GM21367 (cell line): ENCODE measurements around the gene KCNMA1.

Source experiments
- ATAC-seq: cut with Tn5 transposase; IDR thresholded peaks from one replicate; pipeline ENCODE4 v1.9.1; 2021; ENCODE audit not compliant: unreplicated experiment

Gene KCNMA1

DNA sequence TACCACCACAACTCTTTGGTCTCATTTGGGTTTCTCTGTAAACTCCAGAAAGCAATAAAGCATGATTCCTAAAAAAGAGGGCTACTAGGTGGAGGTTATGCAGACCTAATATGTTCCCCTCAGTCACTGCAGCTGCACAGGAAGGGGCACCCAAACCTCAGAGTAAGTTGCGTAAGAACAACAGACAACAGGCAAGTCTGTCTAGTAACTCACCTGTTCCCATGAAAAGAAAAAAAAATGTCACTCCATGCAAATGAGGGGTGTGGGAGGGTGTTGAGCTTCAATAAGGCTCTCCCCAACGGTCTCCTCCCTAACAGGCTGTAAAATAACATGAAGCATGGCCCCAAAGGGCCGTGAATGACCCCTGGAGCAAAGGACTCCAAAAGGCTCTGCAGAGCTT, 461.4 kb downstream of the KCNMA1 start:
- ATAC-seq: no peak

GRCh38 chr10:77175631-77176222, 461.9 kb downstream of the KCNMA1 start:
- ATAC-seq: no peak

DNA sequence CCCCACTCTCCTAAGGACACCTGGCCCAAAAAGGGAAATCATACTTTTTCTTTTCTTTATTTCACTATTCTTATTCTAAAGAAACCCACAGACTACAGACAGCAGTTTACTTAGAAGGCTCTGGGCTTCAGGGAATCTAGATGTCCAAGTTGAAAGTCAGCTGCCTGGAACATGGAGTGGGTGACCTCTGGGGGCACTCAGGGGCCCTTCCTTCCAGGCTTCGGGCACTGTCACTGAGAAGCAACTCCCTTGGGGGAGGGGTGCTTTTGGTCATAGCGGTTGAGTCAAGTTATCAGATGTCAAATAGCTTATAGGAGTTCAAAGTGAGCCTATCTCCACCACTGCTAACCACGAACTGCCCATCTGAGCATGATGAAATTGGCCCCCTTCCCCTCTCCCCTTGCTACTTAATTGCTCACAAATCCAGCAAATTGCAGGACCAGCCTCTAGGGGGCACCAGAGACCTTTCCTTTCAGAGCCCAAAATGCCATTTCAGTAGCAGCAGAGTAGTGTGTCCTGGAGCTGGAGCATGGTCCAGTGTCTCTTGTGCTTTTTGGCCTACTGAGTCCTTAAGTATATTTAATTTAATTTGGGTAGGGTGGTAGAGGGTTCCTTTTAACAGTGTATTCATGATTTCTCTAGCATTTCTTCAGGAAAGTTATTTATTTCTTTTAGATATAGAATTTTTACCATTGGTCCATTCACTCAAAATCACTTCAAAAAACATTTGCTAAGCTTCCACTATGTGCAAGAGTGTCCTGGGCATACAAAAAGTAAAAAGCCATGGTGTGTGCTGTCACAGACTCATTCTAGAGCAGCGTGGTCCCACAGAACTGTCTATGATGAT, 463.8 kb downstream of the KCNMA1 start:
- no peak for ATAC-seq

- no peak for ATAC-seq
Observed at GRCh38 chr10:77172086-77172485, 465.5 kb downstream of the KCNMA1 start.

- ATAC-seq: no peak
Observed at GRCh38 chr10:77168861-77169260, 468.7 kb downstream of the KCNMA1 start.

DNA sequence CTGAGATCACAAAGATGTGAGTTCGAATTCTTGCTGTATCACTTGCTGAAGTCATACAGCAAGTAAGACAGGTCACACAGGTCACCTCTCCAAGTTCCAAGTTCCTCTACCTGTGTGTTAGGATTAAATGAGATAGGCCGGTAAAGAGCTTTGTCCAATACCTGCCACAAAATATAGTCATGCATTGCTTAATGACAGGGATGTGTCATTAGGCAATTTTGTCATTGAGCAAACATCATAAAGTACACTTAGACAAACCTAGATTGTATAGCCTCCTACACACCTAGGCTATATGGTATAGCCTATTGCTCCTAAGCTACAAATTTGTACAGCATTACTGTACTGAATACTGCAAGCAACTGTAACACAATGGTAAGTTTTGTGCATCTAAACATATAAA, 469.4 kb downstream of the KCNMA1 start:
- no peak for ATAC-seq

GRCh38 chr10:77165445-77166208, 472.0 kb downstream of the KCNMA1 start:
- peak; percentile 79 for ATAC-seq

GRCh38 chr10:77164616-77165311, 472.8 kb downstream of the KCNMA1 start:
- no peak for ATAC-seq

DNA sequence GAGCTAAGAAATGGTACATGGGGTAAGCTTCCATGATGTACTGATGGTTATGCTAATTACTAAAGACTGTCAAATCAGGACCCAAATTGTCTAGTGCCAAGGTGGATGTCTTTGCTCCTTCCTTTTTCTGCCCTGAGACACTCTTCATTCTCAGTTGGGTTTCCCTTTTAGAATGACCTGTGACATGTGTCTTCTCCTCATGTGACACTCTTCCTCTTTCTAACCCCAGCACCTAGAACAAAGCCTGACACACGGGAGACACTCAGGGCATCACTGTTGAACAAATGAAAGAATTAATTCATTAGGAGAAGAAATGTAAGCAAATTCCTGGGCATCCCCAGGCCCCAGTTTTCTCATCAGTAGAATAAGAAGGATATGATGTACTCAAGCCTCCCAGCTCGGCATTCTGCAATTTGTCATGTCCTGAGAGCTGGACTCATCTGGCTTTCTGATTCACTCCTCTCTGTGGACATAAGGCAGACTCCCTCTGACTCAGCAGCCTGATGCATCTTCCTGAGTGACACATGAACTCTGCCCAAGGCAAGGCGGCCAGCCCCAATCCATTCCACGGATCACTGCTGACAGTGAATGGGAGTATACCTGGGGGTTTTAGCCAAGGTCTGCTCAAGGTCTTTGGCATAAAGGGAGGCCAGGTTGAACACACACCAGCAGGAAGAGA, 473.8 kb downstream of the KCNMA1 start:
- ATAC-seq: no peak

GRCh38 chr10:77162697-77163096, 474.9 kb downstream of the KCNMA1 start:
- ATAC-seq: no peak

GRCh38 chr10:77160679-77161078, 476.9 kb downstream of the KCNMA1 start:
- ATAC-seq: no peak

DNA sequence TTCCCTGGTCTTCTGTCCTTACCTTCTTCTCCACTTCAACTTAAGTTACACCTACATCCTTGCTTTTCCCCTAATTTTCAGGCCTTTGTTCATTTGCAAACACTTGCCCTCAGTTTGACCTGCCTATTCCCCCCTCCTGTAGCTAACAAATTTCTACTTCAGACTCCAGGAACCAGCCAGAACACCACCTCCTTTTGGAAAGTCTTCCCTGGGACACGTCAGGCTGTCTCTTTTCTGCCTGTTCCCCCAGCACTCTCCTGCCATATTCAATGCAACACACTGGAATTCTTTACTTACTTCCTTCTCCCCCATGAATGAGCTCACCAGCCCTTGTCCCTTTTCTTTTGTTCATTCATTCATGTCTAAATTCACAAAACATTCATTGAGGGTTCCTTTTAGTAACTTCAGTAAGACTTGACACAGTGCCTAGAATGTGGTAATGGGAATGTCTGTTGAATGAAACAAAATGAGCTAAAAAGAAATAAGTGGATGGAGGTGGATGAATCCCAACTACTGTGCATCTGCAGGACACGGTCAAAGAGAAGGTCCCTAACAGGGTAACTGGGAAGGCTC, 478.0 kb downstream of the KCNMA1 start:
- ATAC-seq: no peak

DNA sequence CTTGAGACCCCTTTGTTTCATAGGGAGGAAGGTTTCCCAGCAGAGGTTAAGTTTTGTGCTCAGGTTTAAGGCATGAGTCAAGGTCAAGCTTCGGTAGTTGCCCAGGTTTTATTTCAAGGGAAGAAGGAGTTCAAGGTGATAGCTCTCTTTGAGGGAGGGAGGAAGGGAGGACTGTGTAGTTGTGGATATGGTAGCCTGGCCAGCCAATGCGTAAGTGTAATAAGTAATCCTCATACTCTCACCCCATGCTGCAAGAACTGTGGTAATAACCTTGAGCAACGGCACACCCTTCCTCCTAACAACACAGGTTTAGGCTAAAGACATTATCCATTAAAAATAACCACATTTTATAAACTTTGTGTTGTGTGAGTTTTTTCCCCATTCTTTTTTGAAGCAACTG, 478.9 kb downstream of the KCNMA1 start:
- no peak for ATAC-seq

DNA sequence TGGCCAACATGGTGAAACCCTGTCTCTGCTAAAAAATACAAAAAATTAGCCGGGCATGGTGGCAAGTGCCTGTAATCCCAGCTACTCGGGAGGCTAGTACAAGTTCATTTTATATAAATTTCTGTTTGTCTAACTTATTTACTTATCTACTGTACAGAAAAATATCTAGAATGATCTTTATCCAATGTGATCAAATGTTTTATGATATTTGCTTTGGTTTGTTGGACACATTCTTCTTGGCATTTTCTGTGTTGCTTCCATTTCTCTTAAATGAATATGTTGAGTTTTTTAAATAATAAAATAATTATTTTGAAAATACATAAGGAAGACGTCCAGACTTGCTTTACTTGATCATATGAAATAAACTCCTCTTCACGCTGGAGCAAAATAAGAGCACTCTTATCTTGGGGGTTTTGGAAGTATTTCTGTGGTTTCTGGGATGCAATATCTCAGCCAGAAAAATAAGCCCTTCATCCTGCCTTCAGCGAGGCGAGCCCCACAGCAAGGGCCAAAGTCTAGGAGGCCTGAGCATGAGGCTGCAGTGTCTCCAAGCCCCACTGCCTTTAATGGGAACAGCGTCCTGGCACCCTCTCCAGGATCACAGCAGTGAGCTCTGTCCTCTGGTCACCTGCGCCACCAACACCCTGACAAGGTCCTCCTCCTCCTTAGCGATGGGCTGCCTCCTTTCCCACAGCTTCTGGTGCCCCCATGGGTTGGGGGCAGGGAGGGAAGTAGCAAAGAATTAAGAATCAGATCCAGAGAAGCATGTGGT, 480.2 kb downstream of the KCNMA1 start:
- ATAC-seq: no peak

DNA sequence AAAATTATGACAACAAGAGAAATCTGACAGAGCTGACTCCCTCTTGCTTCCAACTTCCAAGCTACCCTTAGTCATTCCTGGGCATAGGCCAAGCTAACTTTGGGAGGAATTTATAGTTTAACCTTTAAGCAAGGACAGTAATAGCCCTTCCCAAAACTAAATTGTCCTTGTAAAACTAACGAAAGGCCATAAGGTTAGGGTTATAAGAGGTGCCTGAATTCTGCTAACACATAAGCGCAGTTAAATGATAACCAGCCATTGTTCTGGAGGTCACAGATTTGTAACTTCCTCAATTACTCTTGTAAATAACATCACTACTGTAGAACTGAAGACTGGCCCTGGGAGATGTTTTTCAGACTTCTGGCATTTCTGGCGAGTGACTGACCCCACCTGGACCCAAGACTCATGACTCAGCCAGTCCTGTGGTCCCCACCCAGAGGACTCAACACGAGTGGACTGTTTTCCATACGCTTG, 481.2 kb downstream of the KCNMA1 start:
- no peak for ATAC-seq

DNA sequence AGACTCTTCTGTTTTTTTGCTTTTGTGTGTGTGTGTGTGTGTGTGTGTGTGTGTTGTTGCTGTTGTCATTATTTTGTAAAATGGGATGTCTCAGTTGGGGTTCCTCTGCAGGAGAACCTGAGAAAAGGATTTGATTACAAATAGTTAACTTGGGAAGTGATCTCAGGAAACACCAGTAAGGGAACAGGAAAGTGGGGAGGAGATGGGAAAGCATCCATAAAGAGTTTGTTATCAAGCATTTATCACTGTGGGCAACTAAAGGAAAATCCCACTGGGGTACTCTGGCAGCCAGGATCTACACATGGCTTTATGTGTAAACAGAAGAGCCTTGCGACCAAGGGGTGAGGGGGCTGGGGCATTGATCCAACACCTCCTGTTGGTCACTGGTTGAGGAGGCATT, 485.4 kb downstream of the KCNMA1 start:
- ATAC-seq: no peak

DNA sequence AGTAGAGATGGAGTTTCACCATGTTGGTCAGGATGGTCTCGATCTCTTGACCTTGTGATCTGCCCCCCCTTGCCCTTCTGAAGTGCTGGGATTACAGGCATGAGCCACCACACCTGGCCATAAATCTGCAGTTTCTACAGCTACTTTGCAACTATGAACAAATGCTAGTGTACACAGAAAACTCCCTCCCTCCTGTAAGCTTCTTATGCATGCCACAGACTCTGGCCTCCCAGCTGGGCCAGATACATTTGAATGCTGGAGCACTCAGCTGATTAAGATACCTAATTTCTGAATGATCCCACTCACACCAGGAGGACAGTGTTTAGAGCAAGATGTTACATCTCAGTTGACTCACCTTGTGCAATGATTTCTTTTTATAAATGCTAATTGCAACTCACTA, 486.2 kb downstream of the KCNMA1 start:
- ATAC-seq: no peak

GRCh38 chr10:77149706-77150105, 487.9 kb downstream of the KCNMA1 start:
- no peak for ATAC-seq

DNA sequence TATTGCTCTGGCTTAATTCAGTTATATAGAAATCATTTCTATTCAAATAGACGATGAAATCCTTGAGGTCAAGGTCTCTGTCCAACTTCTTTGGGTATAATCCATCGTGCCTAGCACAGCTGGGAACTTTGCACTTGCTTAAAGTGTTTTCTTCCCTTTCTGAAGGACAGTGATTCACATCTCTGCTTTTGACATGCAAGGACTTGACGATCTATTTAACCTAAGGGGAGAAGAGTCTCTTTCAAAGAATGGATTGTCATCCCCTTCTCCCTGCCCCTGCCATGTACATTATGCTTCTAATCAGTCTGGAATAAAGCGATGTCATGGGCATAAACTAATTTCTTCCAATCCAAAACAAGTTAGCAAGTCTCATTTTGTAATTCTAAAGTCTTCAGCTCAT, 488.6 kb downstream of the KCNMA1 start:
- ATAC-seq: no peak

- no peak for ATAC-seq
Observed at GRCh38 chr10:77147871-77148270, 489.7 kb downstream of the KCNMA1 start.
